Measurements from ENCODE around the gene LAMC2. TPM values are rescaled to one million over a fixed set of nuclear protein-coding genes. Genes with fewer than 3 reads are reported as not detected.
A peak's percentile ranks its signal among the peaks of the same experiment; 100 is the strongest.
"Not testable (repeated sequence)": the region's sequence is repeated elsewhere in the genome, so short reads cannot be mapped to it uniquely, and the experiment has no call there.

Gene LAMC2
- total RNA-seq, 4 donors from 2014 or later: 2.1 to 17.4 (median 4.4) TPM

DNA sequence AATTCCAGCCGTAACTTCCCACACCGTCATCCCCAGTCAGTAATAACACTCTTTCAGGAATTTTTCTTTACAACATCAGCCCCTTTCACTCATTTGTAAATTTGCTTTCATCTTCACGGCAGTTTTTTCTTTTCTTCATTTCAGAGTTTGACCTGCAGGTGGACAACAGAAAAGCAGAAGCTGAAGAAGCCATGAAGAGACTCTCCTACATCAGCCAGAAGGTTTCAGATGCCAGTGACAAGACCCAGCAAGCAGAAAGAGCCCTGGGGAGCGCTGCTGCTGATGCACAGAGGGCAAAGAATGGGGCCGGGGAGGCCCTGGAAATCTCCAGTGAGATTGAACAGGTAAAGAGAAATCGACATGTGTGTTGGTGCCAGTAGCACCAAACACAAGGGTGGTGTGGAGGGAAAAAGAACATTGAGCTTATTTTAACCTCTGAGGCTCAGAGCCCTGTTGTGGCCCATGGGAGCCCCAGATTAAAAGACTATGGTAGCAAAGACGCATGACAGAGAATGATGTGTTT lies 53.2 kb downstream of the LAMC2 start:
- H3K4me3 ChIP-seq: no peak overlapping the region
- H3K27ac ChIP-seq: peak overlapping the region; percentile 75 to 80
- no peaks in the 10 kb centered on the region for H3K36me3 ChIP-seq
- no peaks in the 10 kb centered on the region for H3K27me3 ChIP-seq
- H3K9me3 ChIP-seq: no peaks in the 10 kb centered on the region
- peaks cover 0 to 9% of the 10 kb centered on the region in 2 donors for H3K4me1 ChIP-seq
- intact Hi-C loops (cut with DNase I; ENCODE audit: low total_unique reads): no loop called here
- no peak for TF ChIP-seq POLR2A (IDR thresholded peaks at IDR 0.05)
- TF ChIP-seq, protein P1, sequence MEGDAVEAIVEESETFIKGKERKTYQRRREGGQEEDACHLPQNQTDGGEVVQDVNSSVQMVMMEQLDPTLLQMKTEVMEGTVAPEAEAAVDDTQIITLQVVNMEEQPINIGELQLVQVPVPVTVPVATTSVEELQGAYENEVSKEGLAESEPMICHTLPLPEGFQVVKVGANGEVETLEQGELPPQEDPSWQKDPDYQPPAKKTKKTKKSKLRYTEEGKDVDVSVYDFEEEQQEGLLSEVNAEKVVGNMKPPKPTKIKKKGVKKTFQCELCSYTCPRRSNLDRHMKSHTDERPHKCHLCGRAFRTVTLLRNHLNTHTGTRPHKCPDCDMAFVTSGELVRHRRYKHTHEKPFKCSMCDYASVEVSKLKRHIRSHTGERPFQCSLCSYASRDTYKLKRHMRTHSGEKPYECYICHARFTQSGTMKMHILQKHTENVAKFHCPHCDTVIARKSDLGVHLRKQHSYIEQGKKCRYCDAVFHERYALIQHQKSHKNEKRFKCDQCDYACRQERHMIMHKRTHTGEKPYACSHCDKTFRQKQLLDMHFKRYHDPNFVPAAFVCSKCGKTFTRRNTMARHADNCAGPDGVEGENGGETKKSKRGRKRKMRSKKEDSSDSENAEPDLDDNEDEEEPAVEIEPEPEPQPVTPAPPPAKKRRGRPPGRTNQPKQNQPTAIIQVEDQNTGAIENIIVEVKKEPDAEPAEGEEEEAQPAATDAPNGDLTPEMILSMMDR (IDR thresholded peaks at IDR 0.05): no peak
- DNase-seq: no peak

DNA sequence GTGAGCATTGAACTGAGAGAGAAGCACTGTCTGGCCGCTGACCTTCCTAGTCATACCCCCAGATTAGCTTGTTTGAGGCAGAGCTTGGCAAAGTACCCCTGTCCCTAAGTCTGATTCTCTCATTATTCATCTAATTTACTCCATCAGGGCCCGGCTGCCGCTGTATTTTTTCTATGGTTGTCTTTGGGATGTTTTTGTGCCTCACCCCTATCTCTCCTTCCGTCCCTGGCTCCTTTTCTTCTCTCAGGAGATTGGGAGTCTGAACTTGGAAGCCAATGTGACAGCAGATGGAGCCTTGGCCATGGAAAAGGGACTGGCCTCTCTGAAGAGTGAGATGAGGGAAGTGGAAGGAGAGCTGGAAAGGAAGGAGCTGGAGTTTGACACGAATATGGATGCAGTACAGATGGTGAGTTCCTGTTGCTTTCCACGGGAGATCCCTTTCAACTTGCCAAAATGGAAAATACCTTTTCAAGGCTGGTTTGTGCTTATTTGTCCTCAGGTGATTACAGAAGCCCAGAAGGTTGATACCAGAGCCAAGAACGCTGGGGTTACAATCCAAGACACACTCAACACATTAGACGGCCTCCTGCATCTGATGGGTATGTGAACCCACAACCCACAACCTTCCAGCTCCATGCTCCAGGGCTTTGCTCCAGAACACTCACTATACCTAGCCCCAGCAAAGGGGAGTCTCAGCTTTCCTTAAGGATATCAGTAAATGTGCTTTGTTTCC lies 53.9 kb downstream of the LAMC2 start:
- DNase-seq: no peak
- Histone ChIP-seq H3K27ac (peak overlapping the region; percentile 75 to 80), H3K4me3 (no peak overlapping the region), H3K27me3 (no peaks in the 10 kb centered on the region), H3K36me3 (no peaks in the 10 kb centered on the region), H3K4me1 (peaks cover 0 to 9% of the 10 kb centered on the region in 2 donors), H3K9me3 (no peaks in the 10 kb centered on the region)
- TF ChIP-seq POLR2A (IDR thresholded peaks at IDR 0.05): no peak
- TF ChIP-seq, protein P1 (IDR thresholded peaks at IDR 0.05): no peak
- intact Hi-C loops (cut with DNase I; ENCODE audit: low total_unique reads): no loop called here

DNA sequence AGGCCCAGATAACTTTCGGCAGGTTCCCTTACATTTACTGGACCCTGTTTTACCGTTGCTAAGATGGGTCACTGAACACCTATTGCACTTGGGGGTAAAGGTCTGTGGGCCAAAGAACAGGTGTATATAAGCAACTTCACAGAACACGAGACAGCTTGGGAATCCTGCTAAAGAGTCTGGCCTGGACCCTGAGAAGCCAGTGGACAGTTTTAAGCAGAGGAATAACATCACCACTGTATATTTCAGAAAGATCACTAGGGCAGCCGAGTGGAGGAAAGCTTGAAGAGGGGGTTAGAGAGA lies 54.4 kb downstream of the LAMC2 start:
- no peak for TF ChIP-seq POLR2A (IDR thresholded peaks at IDR 0.05)
- TF ChIP-seq, protein P1 (IDR thresholded peaks at IDR 0.05): no peak
- no peaks in the 10 kb centered on the region for H3K9me3 ChIP-seq
- H3K4me3 ChIP-seq: no peak overlapping the region
- DNase-seq: no peak
- peaks cover 0 to 5% of the 10 kb centered on the region in 2 donors for H3K4me1 ChIP-seq
- H3K27me3 ChIP-seq: no peaks in the 10 kb centered on the region
- peak overlapping the region; percentile 75 to 80 for H3K27ac ChIP-seq
- H3K36me3 ChIP-seq: no peaks in the 10 kb centered on the region
- intact Hi-C loops (cut with DNase I; ENCODE audit: low total_unique reads): no loop called here

DNA sequence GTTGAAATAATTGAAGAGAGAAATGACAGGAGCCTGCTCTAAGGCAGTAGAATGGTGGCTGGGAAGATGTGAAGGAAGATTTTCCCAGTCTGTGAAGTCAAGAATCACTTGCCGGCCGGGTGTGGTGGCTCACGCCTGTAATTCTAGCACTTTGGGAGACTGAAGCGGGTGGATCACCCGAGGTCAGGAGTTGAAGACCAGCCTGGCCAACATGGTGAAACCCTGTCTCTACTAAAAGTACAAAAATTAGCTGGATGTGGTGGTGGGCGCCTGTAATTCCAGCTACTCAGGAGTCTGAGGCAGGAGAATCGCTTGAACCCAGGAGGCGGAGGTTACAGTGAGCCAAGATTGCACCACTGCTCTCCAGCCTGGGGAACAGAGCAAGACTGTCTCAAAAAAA lies 54.8 kb downstream of the LAMC2 start:
- H3K4me1 ChIP-seq; H3K9me3 ChIP-seq; H3K27me3 ChIP-seq; H3K4me3 ChIP-seq; intact Hi-C loops (cut with DNase I; ENCODE audit: low total_unique reads); DNase-seq; H3K36me3 ChIP-seq: not testable (repeated sequence)
- H3K27ac ChIP-seq: peak overlapping the region; percentile 75 to 80

DNA sequence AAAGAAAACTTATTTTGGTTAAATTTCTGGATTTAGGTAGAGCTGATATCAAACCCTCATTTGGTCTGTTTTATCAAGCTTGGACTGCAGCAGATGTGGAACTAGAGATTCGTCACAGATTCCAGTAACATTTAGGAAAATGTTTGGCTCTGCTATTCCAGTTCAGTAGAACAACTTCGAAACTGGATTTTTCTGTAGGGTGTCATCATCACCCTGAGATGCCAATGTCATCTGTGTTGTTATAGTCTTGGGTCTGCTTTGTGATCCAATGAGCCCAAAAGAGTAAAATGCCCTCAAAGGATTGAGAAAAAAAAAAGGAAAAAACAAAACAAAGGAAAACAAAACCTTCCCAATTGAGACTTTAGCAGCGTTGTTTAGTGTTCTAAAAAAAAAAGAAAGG lies 55.4 kb downstream of the LAMC2 start:
- H3K36me3 ChIP-seq: no peaks in the 10 kb centered on the region
- no peaks in the 10 kb centered on the region for H3K27me3 ChIP-seq
- intact Hi-C loops (cut with DNase I; ENCODE audit: low total_unique reads): no loop called here
- H3K27ac ChIP-seq: peak overlapping the region; percentile 75 to 80
- no peak for DNase-seq
- no peak for TF ChIP-seq POLR2A (IDR thresholded peaks at IDR 0.05)
- TF ChIP-seq, protein P1 (IDR thresholded peaks at IDR 0.05): no peak
- no peaks in the 10 kb centered on the region for H3K9me3 ChIP-seq
- no peaks in the 10 kb centered on the region for H3K4me1 ChIP-seq
- H3K4me3 ChIP-seq: no peak overlapping the region
